Panc1 (cell line): ENCODE measurements around the gene SIL1.

Experiments
- CTCF ChIP-seq: fragments of 450-650 bp; IDR thresholded peaks from 2 replicates; pipeline ENCODE4 v1.5.1; 2017; ENCODE audit warnings: mild to moderate bottlenecking
- POLR2AphosphoS5 ChIP-seq: IDR thresholded peaks from 2 replicates; pipeline ENCODE4 v1.6.1; 2012; ENCODE audit warnings: mild to moderate bottlenecking, low read depth, low read length, moderate library complexity

- no peak for TF ChIP-seq POLR2AphosphoS5
- TF ChIP-seq CTCF: no peak
Measured at GRCh38 chr5:138954257-138955012, 243.7 kb downstream of the SIL1 start.
